GM18505 (cell line): ENCODE measurements around the gene KIAA1328.

Experiments
- ATAC-seq: cut with Tn5 transposase; IDR thresholded peaks from one replicate; pipeline ENCODE4 v1.9.1; 2021; ENCODE audit not compliant: unreplicated experiment
- POLR2A ChIP-seq: IDR thresholded peaks from 4 replicates; pipeline ENCODE4 v1.6.1; 2011; ENCODE audit warnings: borderline replicate concordance; ENCODE audit not compliant: insufficient read depth, insufficient read length; ENCODE audit errors: extremely low read depth

Gene KIAA1328

DNA sequence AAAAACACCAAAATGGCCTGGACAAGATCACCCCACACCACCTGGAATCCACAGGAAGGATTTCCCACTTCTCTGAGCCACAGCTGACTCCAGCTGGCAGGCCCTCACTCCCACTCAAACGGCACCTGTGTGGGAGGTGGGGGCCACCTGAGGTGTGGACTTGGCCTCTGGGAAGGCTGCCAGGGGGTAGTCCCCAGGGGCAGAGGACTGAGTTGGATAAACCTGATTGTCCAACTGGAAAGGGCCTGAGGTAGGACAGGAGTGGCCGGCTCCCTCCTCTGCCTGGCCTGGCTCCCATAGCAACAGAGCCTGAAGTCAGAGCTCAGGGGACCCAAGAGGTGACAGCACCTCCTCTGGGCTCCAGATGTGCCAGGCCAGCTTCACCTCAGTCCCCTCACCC, 436.5 kb downstream of the KIAA1328 start:
- no peak for ATAC-seq
- TF ChIP-seq POLR2A, result no peak

DNA sequence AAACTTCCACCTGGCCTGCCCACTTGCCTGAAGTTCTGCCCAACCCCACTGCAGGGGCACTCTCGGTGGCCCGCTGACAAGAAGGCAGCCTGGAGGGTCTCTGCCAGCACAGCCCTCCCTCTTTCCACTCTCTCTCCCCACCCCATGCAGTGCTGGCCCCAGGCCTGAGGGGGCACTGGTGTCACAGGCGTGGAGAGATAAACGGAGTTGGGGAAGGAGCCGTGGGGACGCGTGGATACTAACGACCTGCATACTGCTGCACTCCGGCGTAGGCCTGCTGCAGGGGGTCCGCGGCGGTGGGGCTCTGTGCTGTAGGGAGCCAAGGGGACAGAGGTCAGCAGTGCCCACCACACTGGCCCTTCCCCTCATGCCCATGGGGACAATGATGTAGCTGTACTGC, 437.4 kb downstream of the KIAA1328 start:
- no peak for TF ChIP-seq POLR2A
- ATAC-seq, result no peak

- no peak for TF ChIP-seq POLR2A
- no peak for ATAC-seq
These were observed 441.2 kb downstream of the KIAA1328 start for GRCh38 chr18:37270038-37270665.

DNA sequence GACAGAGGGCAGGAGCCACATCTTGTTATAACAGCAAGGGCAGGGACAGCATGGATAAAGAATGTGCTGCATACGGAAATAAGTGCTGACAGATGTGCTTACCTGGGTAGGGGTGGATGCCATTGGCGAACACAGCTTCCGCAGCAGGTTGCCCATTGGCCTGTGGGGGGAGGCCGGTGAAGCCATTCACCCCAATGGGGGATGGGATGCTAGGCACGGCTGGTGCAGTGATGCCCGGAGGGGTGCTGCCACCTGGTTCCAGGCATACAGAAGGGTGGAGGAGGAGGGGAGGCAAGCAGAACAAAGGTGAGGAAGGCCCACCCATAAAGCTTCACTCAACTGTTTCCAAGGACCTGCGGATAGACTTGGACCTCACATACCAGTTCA, 441.7 kb downstream of the KIAA1328 start:
- ATAC-seq, result no peak
- no peak for TF ChIP-seq POLR2A

DNA sequence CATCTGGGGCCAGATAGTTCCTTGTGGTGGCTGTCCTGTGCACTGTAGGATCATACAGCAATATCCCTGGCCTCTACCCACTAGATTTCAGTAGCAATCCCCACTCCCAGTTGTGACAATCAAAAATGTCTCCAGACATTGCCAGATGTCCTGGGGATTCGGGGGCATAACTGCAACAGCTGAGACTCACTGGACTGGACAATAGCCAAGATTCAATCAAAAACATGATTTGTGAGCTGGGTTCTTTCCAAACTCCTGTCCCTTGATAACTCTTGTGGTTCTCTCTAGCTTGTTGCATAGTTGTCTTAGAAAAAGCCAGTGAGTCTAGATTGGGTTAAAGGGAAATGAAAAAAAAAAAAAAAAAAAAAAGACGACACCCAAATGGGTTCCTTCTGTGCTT, 443.3 kb downstream of the KIAA1328 start:
- TF ChIP-seq POLR2A, result no peak
- ATAC-seq, result no peak

DNA sequence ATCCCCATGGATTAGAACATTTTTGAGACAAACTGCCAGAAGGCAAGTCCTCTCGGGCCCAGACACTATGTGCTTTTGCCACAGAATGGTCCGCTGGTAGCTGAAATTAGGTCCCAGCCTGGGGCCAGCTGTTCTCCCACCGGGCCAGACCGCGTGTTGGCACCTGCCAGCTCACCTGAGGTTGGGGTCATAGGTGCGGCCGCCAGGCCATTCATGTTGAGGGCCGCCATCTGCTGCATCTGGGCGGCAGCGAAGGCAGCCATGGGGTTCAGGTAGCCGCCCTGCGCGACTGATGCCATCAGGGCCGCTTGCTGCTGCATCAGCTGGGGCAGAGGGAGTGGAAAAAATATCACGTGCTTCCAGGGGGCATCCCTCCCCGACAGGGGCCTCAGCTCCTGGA, 443.9 kb downstream of the KIAA1328 start:
- TF ChIP-seq POLR2A, result no peak
- ATAC-seq, result no peak

DNA sequence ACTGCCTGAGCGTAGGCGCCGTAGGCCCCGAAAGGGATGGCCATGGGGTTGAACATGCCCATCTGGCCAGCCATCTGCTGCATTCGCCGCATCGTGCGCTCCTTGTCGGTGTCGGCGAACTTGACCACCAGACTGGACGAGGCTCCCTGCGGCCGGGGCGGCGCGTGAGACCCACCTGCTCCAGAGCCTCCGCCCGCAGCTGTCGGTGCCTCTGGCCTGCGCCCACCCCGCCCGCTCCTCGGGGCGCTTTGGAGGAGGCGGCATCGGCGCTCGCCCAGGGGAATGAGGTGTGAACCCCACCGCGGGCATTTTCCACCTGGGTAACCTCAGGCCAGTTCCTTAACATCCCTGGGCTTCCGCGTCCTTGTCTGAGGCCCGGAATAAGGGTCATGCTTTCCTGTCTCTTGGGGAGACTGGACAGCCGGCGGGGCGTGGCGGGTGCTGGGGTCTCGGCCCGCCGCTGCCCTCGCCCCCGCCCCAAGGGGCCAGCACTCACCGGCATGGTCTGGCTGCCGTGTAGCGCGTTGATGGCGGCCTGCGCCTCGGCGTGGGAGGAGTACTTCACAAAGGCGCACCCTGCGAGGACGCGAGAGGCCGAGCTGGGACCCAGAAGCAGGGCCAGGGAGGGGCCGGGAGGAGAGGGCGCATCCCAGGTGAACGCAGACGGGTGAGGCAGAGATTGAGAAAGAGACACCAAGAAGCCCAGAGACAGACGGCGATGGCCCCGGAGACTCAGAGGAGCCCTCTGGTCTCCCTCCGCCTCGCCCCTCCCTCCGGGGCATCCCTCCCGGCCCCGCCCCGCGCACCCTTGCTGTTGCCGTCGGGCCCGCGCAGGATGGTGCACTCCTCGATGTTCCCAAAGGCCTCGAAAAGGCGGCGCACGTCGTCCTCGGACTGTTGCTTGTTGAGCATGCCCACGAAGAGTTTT, 445.6 kb downstream of the KIAA1328 start:
- no peak for TF ChIP-seq POLR2A

GRCh38 chr18:37275237-37275741, 446.4 kb downstream of the KIAA1328 start:
- no peak for TF ChIP-seq POLR2A
- ATAC-seq, result no peak

More for the DNA sequence above, 445.6 kb downstream of the KIAA1328 start:
- ATAC-seq, result no peak

GRCh38 chr18:37276111-37276890, 447.4 kb downstream of the KIAA1328 start:
- TF ChIP-seq POLR2A, result no peak
- ATAC-seq, result no peak

DNA sequence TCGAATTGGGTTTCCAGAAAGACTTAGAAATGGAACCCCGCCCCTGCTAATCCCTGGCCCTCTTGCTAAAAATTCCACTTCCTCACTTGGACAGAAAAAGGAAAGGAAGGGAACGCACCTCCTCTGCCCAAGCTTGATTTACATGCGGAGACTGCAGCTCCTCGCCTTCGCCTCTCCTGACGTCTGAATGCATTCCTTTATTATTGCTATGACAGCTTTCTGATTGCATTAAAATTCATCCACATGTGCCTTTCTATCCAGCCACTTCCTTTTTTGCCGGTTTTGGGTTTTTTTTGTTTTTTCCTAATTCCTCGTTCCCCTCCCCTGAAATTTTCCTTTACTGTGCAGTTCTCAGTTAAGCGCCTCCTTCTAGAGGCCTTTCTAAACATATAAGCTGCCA, 448.9 kb downstream of the KIAA1328 start:
- no peak for ATAC-seq

More for the DNA sequence above, 448.9 kb downstream of the KIAA1328 start:
- no peak for TF ChIP-seq POLR2A
